GM23338 (cell line): ENCODE results near the gene HOMER1.

Experiments
- EZH2 ChIP-seq: fragments of 200-600 bp; sonication (generic); IDR thresholded peaks from one replicate; pipeline ENCODE4 v1.8.0; 2017; ENCODE audit warnings: antibody characterized with exemption, mild to moderate bottlenecking, low read depth; ENCODE audit not compliant: unreplicated experiment
- EZH2phosphoT487 ChIP-seq: fragments of 200-600 bp; sonication (generic); IDR thresholded peaks from one replicate; pipeline ENCODE4 v1.8.1; 2018; ENCODE audit warnings: antibody characterized with exemption; ENCODE audit not compliant: unreplicated experiment

- TF ChIP-seq EZH2 (no peak), EZH2phosphoT487 (no peak)
These were observed 22.4 kb upstream of the HOMER1 start for GRCh38 chr5:79536193-79536906.
